HG03196 (cell line): ENCODE results near the gene FSTL5.
A peak's percentile ranks its signal among the peaks of the same experiment; 100 is the strongest.
"Not testable (repeated sequence)": the region's sequence is repeated elsewhere in the genome, so short reads cannot be mapped to it uniquely, and the experiment has no call there.

ENCODE experiments used
- ATAC-seq: cut with Tn5 transposase; IDR thresholded peaks from one replicate; pipeline ENCODE4 v1.9.1; 2021; ENCODE audit not compliant: unreplicated experiment

The FSTL5 gene

GRCh38 chr4:162163892-162164759 is at the start of gene FSTL5:
Gene FSTL5, minus strand, starts transcription at chr4:162164000. Its CDS starts 52,604 bp downstream, at chr4:162111396.
- peak; percentile 81 for ATAC-seq

GRCh38 chr4:162209706-162210105 is 45.9 kb upstream of the FSTL5 start:
- no peak for ATAC-seq

DNA sequence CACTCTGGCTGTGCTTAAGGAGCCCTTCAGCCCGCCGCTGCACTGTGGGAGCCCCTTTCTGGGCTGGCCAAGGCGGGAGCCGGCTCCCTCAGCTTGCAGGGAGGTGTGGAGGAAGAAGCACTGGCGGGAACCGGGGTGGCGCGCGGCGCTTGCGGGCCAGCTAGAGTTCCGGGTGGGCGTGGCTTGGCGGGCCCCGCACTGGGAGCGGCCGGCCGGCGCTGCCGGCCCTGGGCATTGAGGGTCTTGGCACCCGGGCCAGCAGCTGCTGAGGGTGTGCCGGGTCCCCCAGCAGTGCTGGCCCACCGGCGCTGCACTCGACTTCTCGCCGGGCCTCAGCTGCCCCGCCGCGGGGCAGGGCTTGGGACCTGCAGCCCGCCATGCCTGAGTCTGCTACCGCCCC is 39.7 kb upstream of the FSTL5 start:
- not testable (repeated sequence) for ATAC-seq

GRCh38 chr4:162201673-162202072 is 37.9 kb upstream of the FSTL5 start:
- ATAC-seq, result no peak

DNA sequence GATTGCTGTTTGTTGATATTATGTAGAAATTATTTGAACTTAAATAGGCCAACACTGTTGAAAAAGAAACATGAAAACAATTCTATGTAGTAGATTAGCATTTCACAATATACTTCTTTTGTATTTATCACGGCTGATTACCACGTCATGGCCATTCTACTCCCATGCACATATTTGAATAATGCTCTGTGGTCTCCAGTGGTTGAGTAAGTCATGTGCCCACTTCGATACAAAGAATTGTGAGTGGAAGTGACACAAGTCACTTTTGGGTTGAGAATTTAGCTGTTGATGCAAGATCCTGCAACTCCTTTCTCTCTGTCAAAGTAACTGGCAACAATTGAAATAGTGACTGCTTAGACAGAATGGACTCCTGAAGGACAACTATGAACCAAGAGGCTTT is 6.7 kb upstream of the FSTL5 start:
- ATAC-seq, result no peak

DNA sequence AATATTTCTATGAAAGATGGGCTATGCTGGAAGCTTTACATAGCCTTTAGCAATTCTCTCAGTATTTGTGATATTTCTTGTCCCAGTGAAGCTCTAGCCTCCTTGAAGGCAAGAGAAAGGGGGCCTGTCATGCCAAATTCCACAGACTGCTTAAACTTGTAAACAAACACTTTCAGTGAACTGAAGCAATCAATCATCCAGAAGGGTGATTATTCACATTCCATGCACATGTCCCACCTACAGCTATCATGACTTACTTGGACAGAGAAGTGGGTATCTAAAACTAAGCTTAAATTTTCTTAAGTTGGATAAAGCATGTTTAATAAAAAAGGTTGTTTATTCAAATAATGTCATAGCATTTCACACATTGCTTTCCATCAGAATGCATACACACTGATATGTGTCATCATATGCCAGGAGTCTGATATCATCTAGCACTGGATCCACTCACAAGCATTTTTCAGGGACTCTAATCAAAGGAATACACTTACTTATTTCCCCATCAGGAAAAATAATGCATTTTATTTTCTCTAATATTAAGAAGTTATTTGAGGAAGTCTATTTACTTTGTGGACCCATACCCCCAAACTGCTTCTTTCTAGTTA is 1.2 kb upstream of the FSTL5 start:
- no peak for ATAC-seq

GRCh38 chr4:162162672-162163071 is 1.1 kb downstream of the FSTL5 start:
- no peak for ATAC-seq

DNA sequence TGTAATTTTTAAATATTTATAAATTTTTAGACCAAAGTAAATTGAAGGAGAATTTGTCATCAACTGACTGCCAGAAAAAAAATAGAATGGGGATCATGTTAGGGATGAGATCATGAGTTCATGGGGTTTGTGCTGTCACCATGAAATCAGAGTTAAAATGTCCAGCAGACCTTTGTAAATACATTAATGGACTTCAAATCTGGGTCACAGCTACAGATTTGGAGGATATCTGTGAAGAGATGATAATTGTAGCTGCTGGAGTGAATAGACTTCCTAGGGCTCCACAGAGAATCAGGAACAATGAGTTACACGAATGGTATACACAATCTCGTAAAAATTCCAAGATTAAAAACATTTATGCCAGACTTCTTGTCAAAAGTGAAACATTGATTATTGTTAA is 6.6 kb downstream of the FSTL5 start:
- ATAC-seq, result no peak

DNA sequence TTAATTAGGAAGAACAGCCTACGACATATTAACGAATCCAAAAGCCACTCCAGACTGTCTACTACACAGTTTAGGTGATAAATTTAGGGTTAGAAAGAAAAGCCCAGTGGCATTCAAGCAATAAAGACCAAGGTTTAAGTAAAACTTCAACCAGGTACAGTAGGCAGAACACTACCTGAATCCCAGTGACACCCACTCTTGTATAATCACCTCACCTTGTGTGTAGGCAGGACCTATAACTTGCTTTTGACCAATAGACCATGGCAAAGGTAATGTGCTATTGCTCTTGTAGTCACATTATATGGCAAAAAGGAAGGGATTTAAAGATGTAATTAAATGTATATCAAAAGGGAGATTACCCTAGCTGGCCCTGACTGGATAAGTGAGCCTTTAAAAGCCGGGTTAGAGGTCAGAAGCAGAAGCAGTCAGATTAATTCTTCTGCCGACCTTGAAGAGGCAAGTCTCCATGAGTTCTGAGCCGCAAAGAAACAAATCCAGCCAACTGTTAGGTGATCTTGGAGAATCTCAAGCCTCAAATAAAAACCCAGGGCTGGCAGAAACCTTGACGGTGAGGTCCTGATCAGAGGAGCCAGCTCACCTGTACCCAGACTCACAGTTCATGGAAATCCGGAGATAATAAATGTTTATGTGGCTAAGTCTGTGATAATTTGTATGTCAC is 8.8 kb downstream of the FSTL5 start:
- no peak for ATAC-seq

DNA sequence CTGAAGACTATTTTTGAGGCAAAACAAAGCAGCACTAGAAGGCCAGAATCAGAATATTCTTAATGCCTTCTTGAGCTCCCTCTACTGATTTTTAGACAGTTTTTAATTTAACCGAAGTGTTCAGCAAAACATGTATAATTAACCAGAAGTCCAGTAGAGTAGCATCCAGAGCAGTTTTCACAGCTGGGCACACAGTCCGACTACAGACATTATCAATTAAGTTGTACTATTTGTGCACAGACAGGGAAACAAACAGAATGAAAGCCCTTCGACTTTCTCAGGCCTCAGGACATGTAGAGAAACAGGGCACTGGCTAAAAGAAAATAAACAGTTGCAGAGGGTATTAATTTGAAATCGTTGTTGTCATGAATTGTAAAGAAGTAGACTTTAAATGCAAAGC is 11.9 kb downstream of the FSTL5 start:
- no peak for ATAC-seq

DNA sequence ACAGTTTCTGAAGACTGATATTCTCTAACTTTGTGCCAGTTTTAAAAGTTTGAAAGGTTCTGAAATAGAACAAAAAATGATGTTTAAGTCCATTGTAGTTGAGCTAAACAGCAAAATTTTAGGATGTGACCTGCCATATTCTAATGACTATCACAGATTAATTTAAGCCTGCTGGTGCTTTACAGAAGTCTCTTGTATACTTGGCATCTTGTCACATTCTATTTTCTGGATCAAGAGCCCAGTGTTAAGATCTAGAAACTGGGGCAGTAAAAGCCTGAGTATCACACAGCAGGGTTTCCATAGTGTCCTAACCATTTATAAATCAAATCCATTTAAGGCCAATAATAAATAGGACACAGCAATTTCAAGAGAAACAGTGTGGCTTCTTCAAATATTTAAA is 12.4 kb downstream of the FSTL5 start:
- no peak for ATAC-seq

DNA sequence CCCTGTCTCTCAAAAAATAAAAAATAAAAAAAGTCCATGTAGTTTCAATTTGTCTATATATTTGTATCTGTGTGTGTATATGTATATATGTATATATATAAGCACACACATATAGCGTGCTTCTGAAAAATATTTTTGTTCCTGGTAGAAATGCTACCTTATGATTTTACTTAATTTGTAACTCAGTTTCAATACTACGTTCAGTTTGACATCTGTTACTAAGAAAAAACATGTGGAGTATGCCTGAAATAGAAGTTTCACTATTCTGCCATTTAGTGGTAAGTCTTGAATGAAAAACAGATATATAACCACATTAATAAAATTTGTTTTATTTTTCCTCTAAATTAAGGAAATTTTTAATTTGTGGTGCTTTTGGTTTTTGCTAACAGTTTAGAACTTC is 14.2 kb downstream of the FSTL5 start:
- ATAC-seq, result no peak

DNA sequence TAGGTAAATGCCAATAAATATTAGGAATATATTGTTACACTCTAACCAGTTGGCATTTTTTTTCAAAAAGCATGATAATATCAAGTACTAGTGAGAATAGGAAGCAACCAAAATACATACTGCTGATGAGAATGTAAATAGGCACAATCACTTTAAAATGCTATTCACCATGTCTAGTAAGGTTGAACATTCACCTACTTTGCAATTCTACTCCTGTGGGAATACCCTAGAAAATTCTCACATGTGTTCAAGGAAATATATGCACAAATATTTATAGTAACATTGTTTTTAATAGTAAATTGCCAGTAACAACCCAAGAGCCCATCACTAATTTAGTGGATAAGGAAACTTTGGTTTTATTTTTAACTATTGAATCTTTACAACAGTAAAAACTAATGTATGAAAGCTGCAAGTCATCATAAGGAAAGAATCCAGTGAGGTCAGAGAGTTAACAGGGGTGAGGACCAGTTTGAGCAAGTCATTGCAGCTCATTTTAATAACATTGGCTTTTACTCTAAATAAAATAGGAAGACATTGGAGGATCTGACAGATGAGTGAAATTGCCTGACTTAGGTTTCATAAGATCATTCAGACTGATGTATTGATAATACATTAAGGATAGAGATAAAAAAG is 23.6 kb downstream of the FSTL5 start:
- ATAC-seq, result no peak

- ATAC-seq, result no peak
Observed at GRCh38 chr4:162139412-162139811, 24.4 kb downstream of the FSTL5 start.

DNA sequence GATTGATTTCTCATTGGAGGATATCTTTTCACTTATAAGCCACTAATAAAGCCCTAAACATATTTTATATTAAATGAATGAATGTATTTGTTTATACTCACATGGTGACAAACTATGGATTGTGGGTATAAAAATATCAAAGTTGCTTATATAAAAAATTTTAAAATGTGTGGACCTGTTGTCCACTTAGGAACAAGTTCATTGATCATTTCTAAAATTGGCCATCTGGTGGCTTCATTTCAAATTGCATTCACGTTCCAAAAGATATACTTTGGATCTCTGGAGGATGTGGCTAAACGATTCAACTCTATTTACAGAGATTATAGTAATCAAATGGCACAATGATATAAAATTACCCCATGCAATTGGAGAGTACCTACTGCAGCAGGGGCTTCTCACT is 32.5 kb downstream of the FSTL5 start:
- no peak for ATAC-seq

GRCh38 chr4:162126729-162127128 is 37.1 kb downstream of the FSTL5 start:
- ATAC-seq, result no peak

- ATAC-seq, result no peak
Observed at GRCh38 chr4:162117051-162117450, 46.7 kb downstream of the FSTL5 start.

DNA sequence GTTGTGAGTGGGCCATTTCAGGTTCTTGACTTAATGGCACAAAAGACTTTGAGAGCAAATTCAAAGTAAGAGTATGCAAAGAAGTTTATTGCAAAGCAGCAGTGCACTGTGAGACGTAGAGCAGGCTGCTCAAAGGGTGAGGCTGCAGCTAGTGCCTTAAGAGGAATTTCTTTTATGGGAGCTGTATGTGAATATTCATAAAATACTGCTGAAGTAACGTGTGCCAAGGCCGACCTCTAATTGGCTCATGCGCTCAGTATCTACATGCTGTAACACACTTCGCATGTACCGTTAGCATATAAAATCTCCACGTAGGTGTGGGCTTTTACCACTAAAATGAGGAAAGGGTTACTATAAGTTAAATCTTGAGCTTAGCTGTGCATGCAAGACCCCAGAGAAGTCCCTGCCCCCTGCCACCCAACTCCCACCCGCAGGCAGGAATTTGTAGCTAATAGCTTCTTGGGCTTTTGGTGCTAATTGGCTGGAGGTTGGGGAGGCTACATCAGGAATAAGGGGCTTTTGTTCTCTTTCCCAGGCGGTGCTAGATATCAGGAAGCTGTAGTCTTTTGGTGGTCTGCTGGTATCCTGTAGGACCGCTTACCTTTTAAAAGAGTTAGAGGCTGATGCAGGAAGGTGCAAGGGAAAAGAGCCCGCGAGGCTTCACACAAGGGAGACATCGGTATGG is 47.6 kb downstream of the FSTL5 start:
- no peak for ATAC-seq

- no peak for ATAC-seq
Observed at GRCh38 chr4:162115333-162115732, 48.5 kb downstream of the FSTL5 start.

- ATAC-seq, result no peak
Observed at GRCh38 chr4:162111078-162111477, 52.7 kb downstream of the FSTL5 start.
